K562 treated with DMSO at 1 percent for 12 hours (cell line): ENCODE results near the gene THOC5. TPM values are rescaled to one million over a fixed set of nuclear protein-coding genes. Genes with fewer than 3 reads are reported as not detected.

Experiments
- total RNA-seq: library from RNA; unstranded; fragments of 300-600 nt; gene quantifications from 2 replicates; pipeline ENCODE4 v1.2.3, GENCODE V29; 2022; ENCODE audit not compliant: insufficient read depth

THOC5 gene
- 28.6 and 42.2 TPM in 2 replicates for total RNA-seq

DNA sequence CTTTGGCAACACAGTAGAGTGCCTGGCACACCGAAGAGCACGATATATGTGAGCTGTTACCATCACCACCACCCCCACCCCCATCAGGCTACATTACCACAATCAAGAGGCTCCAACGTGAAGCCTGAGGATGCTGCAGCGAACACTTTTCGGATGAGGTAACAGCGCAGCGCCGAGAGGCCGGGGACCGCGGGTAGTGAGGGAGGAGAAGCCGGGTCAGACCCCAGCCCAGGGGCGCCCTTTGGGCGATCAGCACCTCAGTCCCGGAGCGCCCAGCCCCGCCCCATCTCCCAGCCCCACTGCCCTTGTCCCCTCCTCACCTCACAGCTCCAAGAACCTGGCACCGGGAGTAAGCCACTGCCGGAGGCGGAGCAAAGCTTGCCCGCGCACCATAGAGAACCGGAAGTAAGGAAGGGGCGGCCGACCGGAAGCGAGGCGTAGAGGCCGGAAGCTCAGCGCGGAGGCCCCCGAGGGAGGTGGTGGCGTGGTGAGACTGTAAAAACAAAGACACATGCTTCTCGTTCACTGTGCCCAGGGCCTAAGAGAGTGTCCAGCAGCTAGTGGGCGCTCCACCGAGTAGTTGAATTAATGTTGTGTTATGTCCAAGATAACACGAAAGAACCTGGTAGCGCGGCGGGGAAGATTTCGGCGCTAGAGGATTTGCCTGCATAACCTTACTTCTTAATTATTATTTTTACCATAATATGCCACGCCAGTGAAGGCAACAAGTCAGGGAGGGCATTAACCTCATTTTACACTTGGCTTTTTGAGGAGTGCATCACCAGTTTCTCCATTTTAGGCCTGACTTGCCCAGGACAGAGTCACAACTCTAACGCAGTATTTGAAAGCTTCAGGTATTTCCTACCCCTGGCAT, at the start of gene THOC5:
TSS of gene THOC5 (minus strand) at position 407 of the 874 bp plus-strand sequence. CDS start 4,610 bp downstream, outside the sequence.

GRCh38 chr22:29479417-29480261, 73.9 kb downstream of the THOC5 start, which contains the start of gene NEFH:
Gene NEFH, plus strand, starts transcription at chr22:29480218. Its CDS starts 45 bp downstream, at chr22:29480263.

Other genes starting within 250 kb of the THOC5 start
- gene GAS2L1, start 247.1 kb downstream of the THOC5 start, total RNA-seq = 16.9 and 19.3 TPM in 2 replicates
- not detected in 2 replicates for gene RASL10A, start 238.1 kb downstream of the THOC5 start, total RNA-seq
- 48.4 and 67.3 TPM in 2 replicates for gene AP1B1, start 165.2 kb downstream of the THOC5 start, total RNA-seq
- gene RFPL1, start 115.2 kb downstream of the THOC5 start, total RNA-seq = not detected in 2 replicates
- gene NEFH, start 73.5 kb downstream of the THOC5 start, total RNA-seq = 1.1 and 2.1 TPM in 2 replicates
- gene NIPSNAP1, start 27.4 kb upstream of the THOC5 start, total RNA-seq = 19.6 and 25.8 TPM in 2 replicates
- 5.7 and 10.4 TPM in 2 replicates for gene NF2, start 49.9 kb upstream of the THOC5 start, total RNA-seq
- gene CABP7, start 166.2 kb upstream of the THOC5 start, total RNA-seq = not detected in 2 replicates
- 23.4 and 37.3 TPM in 2 replicates for gene ZMAT5, start 213.2 kb upstream of the THOC5 start, total RNA-seq
- gene UQCR10, start 213.6 kb upstream of the THOC5 start, total RNA-seq = 82.9 and 87.7 TPM in 2 replicates